Measurements from ENCODE around the gene BMP10.

DNA sequence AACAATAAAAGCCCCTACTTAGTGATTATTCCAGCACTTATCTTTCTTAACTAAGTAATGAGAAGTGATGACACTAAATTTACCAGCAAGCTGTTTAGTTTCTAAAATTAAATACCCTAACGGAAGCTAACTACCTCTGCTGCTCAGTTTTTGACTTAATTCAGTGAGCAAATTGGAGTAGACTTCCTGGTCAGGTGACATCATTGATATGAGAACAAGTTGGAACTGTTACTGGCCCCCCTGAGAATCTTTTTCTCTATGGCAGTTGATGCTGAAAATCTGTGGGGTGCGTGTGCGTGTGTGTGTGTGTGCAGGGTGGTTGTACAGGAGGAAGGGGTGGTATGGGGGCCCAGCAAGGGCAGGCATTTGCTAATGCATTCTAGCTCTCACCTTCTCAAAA, 35.5 kb upstream of the BMP10 start:
- TF ChIP-seq POLR2A (IDR thresholded peaks at IDR 0.05): no peak
- no peak for TF ChIP-seq POLR2AphosphoS5 (IDR thresholded peaks at IDR 0.05)

Data from spleen (tissue), 3 donors.